ENCODE measurements around the gene DCDC2C.

The DCDC2C gene

GRCh38 chr2:3712831-3713503 lies 9.6 kb downstream of the DCDC2C start:
- DNase-seq (ENCODE audit: low spot score), result no peak

DNA sequence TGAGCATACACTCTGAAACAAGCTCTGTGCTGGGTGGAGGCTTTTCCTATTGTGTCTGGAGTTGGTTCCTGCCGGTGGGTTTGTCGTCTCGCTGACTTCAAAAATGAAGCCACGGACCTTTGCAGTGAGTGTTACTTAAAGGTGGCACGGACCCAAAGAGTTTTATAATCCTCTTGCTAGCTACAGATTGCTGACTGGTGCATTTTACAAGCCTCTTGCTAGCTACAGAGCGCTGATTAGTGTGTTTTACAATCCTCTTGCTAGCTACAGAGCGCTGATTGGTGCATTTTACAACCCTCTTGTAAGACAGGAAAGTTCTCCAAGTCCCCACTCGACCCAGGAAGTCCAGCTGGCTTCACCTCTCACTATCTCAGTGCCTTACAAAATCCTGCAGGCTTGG lies 15.3 kb downstream of the DCDC2C start:
- DNase-seq (ENCODE audit: low spot score), result no peak

- DNase-seq (ENCODE audit: low spot score), result no peak
Observed at GRCh38 chr2:3725002-3725401, 21.6 kb downstream of the DCDC2C start.

DNA sequence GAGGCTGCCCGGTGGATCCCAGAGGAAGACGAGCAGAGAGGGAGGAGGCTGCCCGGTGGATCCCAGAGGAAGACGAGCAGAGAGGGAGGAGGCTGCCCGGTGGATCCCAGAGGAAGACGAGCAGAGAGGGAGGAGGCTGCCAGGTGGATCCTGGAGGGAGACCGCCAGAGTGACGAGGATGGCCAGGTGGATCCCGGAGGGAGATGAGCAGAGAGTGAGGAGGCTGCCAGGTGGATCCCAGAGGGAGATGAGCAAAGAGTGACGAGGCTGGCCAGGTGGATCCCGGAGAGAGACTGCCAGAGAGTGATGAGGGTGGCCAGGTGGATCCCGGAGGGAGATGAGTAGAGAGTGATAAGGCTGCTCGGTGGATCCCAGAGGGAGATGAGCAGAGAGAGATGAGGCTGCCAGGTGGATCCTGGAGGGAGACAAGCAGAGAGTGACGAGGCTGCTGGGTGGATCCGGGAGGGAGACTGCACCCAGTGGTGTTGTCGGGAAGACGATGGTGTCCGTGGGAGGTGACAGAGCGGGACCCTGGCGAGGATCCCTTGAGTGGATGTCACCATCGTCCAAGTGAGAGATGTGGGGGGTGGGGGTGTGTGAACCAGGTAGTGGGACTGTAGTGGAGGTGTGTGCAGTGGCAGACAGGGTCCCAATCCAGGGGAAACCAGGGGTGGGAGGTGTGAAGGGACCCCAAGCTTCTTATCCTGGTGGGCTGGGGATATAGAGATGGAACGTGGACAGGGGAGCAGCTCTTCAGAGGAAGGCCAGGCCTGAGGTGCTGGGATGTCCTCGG lies 22.3 kb downstream of the DCDC2C start:
- no peak for DNase-seq (ENCODE audit: low spot score)

- no peak for DNase-seq (ENCODE audit: low spot score)
Observed at GRCh38 chr2:3726511-3726910, 23.1 kb downstream of the DCDC2C start.

DNA sequence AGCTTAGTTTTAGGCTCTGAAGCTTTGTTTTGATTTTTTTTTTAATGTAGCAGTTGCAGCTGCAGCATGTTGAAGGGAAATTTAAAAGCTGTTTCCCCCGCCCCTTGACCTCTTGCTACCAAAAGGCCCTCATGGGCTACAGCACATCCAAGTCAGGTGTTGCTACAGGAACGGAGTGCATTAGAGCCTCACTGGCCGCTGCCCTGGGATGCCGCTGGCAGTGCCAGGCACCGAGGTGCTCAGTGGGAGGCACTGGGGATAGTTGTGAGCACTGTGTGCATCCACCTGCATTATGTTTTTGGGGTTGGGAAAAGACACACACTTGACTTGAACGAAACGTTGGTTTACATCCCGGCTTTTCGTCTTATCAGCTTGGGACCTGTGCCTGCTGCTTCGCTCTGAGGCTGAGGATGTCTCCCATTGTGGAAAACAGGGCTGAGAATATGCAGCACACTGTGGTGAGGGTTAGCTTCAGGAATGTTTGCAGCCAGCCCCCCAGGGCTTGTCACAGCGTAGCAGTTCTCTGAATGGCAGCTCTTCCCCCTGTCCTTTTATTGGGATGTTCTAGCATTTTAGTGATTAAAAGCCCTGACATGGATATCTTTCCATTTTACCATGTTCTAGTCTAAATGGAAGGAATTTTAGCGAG lies 24.1 kb downstream of the DCDC2C start:
- no peak for DNase-seq (ENCODE audit: low spot score)

- DNase-seq (ENCODE audit: low spot score), result no peak
Observed at GRCh38 chr2:3728104-3729054, 25.0 kb downstream of the DCDC2C start.

GRCh38 chr2:3729055-3729448 lies 25.7 kb downstream of the DCDC2C start:
- no peak for DNase-seq (ENCODE audit: low spot score)

DNA sequence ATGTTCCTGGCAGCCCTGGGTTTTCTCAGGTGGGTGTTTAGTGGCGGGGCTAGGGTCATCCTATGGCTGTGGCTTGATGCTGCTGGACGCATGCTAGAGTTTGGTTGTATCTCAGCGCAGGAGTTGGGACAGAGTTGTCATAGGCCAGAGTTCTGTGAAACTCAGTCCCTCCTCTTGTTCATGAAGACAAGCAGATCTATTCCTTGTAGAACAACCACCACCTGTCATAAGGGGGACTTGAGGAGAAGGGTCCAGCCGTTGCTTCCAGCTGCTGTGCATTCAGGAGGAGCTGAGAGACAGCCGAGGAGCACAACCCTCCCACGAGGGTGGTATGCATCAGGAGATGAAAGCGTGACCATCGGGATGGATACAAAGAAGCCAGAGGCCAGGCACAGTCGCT lies 26.4 kb downstream of the DCDC2C start:
- no peak for DNase-seq (ENCODE audit: low spot score)

- DNase-seq (ENCODE audit: low spot score), result no peak
Observed at GRCh38 chr2:3730646-3731045, 27.3 kb downstream of the DCDC2C start.

- no peak for DNase-seq (ENCODE audit: low spot score)
Observed at GRCh38 chr2:3731829-3732228, 28.5 kb downstream of the DCDC2C start.

DNA sequence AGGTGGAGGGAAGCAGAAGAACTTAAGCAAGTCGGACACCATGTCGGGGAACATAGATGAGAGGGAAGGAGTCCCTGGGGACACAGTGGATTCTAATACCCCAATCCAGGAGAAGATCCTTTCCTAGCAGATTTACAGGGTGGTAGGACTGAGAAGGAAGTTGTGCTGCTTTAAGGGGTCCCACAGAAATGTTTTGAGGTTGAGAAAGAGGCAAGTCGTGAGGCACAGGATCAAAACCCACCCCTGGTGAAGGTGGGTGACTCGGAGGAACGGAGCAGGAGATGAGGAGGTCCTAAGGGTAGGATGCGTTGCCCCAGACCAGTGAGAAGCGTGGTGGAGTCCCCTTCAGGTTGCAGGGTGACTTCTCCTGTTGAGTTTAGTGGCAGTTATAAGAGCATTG lies 32.7 kb downstream of the DCDC2C start:
- DNase-seq (ENCODE audit: low spot score), result no peak

GRCh38 chr2:3737128-3737527 lies 33.8 kb downstream of the DCDC2C start:
- DNase-seq (ENCODE audit: low spot score), result no peak

DNA sequence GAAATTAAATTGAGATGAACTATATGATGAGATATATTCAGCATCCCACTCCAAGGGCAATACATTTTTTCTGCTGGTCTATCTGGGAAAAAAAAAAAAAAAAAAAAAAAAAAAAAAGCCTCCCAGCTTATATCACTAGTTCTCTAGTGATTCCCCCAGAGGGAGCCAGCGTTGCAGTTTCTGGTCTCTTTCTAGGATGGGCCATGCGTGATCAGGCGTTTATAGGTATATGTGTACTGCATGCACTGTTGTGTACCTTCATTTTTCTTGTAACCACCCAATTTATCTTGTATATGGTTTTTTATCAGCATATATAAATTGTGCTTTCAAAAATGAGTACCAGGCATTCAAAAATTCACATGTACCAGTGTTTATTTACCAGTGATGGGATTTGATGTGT lies 35.1 kb downstream of the DCDC2C start:
- no peak for DNase-seq (ENCODE audit: low spot score)

DNA sequence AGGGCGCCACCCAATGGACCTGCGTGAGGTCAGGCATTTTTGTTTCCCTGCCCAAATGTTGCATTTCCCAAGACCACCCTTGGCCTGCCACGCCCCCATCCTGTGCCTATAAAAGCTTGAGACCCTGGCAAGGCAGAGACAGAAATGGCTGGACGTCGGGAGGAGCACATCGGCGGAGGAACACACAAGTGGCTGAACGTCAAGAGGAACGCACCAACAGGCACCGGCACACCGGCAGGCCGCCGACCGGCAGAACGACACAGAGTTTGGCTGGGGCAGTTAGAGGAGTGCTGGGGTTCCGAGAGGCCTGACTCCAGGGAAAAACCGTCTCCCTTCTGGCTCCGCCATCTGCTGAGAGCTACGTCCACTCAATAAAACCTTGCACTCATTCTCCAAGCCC lies 35.9 kb downstream of the DCDC2C start:
- no peak for DNase-seq (ENCODE audit: low spot score)

GRCh38 chr2:3741396-3741795 lies 38.0 kb downstream of the DCDC2C start:
- no peak for DNase-seq (ENCODE audit: low spot score)

- DNase-seq (ENCODE audit: low spot score), result no peak
Observed at GRCh38 chr2:3741867-3742602, 38.7 kb downstream of the DCDC2C start.

DNA sequence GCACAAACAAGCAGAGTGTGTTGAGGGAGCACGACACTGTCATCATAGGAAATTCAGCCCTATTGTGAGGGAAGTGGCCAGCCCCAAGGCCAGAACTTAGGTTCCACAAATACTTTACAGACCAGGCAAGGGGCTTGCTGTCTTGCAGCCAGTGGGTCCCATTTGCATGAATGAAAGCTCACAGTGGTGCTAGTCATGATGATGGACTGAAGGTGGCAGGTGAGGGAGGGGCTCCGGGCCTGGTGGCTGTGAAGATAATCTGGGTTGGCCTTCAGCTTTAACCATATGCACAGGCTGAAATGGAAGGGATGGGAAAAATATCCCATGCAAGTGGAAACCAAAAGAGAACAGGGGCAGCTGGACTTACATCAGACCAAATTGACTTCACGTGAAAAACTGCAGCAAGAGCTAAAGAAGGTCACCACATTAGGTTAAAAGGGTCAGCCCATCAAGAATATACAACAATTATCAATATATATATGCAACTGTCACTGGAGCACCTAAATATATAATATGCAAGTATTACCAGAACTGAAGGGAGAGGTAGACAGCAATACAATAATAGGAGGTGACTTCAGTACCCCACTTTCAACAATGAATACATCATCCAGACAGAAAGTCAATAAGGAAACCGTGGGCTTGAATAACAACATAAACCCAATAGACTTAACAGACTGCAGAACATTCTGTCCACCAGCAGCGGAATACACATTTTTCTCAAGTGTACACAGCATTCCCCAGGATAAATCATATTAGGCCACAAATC lies 39.6 kb downstream of the DCDC2C start:
- no peak for DNase-seq (ENCODE audit: low spot score)

DNA sequence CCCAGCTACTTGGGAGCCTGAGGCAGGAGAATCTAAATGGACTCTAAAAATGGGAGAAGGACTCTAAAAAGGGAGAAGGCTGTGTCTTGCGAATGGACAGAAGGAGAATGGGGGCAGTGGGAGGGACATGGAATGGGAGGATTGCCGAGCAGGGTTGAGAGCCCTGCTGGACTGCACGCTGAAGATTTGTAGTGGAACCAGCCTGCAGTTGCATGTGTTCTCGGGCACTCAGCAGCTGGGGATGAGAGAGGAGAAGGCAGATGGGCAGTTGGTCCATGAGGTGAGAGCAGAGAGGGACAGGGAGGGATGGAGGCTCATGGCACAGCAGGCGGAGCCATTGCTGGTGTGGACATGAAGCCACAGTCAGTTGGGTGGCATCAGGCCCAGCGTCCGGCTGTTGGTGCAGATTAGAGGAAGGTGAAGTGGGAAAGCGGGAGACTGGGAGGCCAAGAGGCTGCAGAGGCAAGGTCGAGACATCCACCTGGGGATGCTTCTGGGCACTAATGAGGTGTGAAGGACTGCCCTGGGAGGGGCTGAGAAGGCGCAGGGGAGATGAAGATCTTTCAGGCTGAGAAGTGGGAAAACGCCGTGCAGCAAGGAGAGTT lies 40.7 kb downstream of the DCDC2C start:
- no peak for DNase-seq (ENCODE audit: low spot score)

DNA sequence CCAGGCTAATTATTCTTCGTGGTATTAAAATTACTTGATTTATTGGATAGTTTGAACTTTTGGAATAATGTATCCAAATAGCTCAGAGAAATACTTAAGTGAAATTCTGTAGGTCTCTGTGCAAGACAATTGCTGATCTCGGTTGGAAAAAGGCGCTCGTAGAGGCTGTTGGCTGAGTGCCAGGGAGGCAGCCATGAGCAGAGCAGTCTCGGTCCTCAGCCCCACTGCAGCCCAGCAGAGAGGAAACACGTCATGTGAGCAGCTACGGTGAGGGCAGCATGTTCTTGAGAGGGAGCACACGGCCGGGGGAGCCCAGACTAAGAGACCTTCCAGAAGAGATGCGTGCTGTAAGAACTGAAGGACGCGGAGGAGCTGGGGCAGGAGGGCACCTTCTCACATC lies 42.5 kb downstream of the DCDC2C start:
- no peak for DNase-seq (ENCODE audit: low spot score)

Measured in hematopoietic multipotent progenitor cell treated with erythropoietin and hydrocortisone succinate and interleukin-3 and kit ligand, for 15 days (in vitro differentiated cells).